IMR-90 (cell line): ENCODE results near the gene FOXB1.

Source experiments
- BHLHE40 ChIP-seq: fragments of 150-350 bp; IDR thresholded peaks from 2 replicates; pipeline ENCODE4 v1.6.1; 2016; ENCODE audit warnings: mild to moderate bottlenecking, low read depth, low read length
- CEBPB ChIP-seq: IDR thresholded peaks from 2 replicates; pipeline ENCODE4 v1.6.1; 2012; ENCODE audit warnings: low read depth, low read length, improper control_type of control experiment
- CHD1 ChIP-seq: IDR thresholded peaks from 2 replicates; pipeline ENCODE4 v1.6.1; 2012; ENCODE audit warnings: low read depth, low read length, improper control_type of control experiment
- MAFK ChIP-seq: IDR thresholded peaks from 2 replicates; pipeline ENCODE4 v1.6.1; 2012; ENCODE audit warnings: low read depth, low read length, improper control_type of control experiment
- MAZ ChIP-seq: IDR thresholded peaks from 2 replicates; pipeline ENCODE4 v1.6.1; 2012; ENCODE audit warnings: low read depth, mild to moderate bottlenecking, low read length, improper control_type of control experiment, moderate library complexity, borderline replicate concordance
- MXI1 ChIP-seq: IDR thresholded peaks from 2 replicates; pipeline ENCODE4 v1.6.1; 2012; ENCODE audit warnings: low read depth, mild to moderate bottlenecking, low read length, moderate library complexity, borderline replicate concordance
- NFE2L2 ChIP-seq: fragments of 150-350 bp; IDR thresholded peaks from 2 replicates; pipeline ENCODE4 v1.6.1; 2016; ENCODE audit warnings: low read depth, mild to moderate bottlenecking, low read length
- POLR2A ChIP-seq: IDR thresholded peaks from 2 replicates; pipeline ENCODE4 v1.6.1; 2012; ENCODE audit warnings: mild to moderate bottlenecking, low read depth, low read length
- RAD21 ChIP-seq: IDR thresholded peaks from 2 replicates; pipeline ENCODE4 v1.6.1; 2012; ENCODE audit warnings: low read length, improper control_type of control experiment
- RCOR1 ChIP-seq: IDR thresholded peaks from 2 replicates; pipeline ENCODE4 v1.6.1; 2012; ENCODE audit warnings: mild to moderate bottlenecking, low read length, improper control_type of control experiment; ENCODE audit not compliant: insufficient replicate concordance
- RFX5 ChIP-seq: IDR thresholded peaks from 2 replicates; pipeline ENCODE4 v1.8.0; 2012; ENCODE audit warnings: low read depth, mild to moderate bottlenecking, low read length, moderate library complexity
- SMC3 ChIP-seq: fragments of 150-350 bp; IDR thresholded peaks from 2 replicates; pipeline ENCODE4 v1.6.1; 2016; ENCODE audit warnings: low read depth, mild to moderate bottlenecking, antibody characterized with exemption, low read length, moderate library complexity
- TF ChIP-seq, protein P1 (sequence below): conservative IDR thresholded peaks from 2 replicates; pipeline ENCODE4 v1.5.1; 2012; ENCODE audit warnings: mild to moderate bottlenecking, low read depth, low read length, improper control_type of control experiment
- TF ChIP-seq, protein P2 (sequence below): fragments of 150-350 bp; IDR thresholded peaks from 2 replicates; pipeline ENCODE4 v1.6.1; 2017; ENCODE audit warnings: mild to moderate bottlenecking, antibody characterized with exemption, low read length, low read depth

DNA sequence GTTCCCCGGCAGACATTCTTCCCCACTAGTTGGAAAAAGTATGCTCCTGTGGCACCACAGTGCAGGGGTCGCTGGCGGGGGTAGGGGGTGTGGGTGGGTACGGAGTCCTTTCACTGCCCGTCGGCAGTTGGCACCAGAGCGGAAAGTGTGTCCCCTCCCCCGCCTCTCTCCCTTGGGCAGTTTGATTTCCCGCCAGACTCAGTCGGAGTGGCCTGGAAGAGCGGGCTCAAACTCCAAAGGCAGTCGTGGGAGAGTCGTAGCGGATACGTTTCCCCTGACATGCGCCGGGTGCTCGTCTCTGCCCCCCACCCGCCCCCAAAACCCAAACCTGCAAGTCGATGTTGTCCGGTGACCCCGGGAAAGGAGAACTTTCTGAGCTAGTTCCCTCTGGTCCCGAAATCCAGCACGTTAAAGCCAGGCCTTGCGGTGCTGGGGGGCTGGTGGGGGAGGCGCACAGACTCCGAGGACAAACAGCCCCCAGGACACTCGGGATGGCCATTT lies 4.4 kb upstream of the FOXB1 start:
- TF ChIP-seq, protein P1, sequence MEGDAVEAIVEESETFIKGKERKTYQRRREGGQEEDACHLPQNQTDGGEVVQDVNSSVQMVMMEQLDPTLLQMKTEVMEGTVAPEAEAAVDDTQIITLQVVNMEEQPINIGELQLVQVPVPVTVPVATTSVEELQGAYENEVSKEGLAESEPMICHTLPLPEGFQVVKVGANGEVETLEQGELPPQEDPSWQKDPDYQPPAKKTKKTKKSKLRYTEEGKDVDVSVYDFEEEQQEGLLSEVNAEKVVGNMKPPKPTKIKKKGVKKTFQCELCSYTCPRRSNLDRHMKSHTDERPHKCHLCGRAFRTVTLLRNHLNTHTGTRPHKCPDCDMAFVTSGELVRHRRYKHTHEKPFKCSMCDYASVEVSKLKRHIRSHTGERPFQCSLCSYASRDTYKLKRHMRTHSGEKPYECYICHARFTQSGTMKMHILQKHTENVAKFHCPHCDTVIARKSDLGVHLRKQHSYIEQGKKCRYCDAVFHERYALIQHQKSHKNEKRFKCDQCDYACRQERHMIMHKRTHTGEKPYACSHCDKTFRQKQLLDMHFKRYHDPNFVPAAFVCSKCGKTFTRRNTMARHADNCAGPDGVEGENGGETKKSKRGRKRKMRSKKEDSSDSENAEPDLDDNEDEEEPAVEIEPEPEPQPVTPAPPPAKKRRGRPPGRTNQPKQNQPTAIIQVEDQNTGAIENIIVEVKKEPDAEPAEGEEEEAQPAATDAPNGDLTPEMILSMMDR = no peak
- no peak for TF ChIP-seq MAFK
- TF ChIP-seq POLR2A = no peak
- no peak for TF ChIP-seq RAD21
- TF ChIP-seq CEBPB = no peak
- TF ChIP-seq, protein P2, sequence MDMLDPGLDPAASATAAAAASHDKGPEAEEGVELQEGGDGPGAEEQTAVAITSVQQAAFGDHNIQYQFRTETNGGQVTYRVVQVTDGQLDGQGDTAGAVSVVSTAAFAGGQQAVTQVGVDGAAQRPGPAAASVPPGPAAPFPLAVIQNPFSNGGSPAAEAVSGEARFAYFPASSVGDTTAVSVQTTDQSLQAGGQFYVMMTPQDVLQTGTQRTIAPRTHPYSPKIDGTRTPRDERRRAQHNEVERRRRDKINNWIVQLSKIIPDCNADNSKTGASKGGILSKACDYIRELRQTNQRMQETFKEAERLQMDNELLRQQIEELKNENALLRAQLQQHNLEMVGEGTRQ = no peak
- no peak for TF ChIP-seq NFE2L2
- TF ChIP-seq BHLHE40 = no peak
- TF ChIP-seq RFX5 = no peak
- no peak for TF ChIP-seq CHD1
- TF ChIP-seq RCOR1 = no peak
- TF ChIP-seq MXI1 = no peak
- TF ChIP-seq MAZ = no peak
- TF ChIP-seq SMC3 = no peak
